Body of pancreas (tissue), 4 donors: ENCODE data around the gene GRHL1. TPM values are rescaled to one million over a fixed set of nuclear protein-coding genes. Genes with fewer than 3 reads are reported as not detected.

Experiments
- ATAC-seq: fragments of 150-250 bp; one replicate; pipeline ENCODE4 v1.9.1; 2016
- DNase-seq, 4 donors: peaks; one replicate each; pipeline ENCODE4 v3.0.0-alpha.2; 2019
- H3K27ac ChIP-seq, 4 donors: fragments of 200-600 bp; sonication (generic); 1 replicate in 3 of 4; 2 replicates in 1 of 4; pipeline versions ENCODE4 v1.5.1 to v1.6.1; 2016 to 2019; ENCODE audit warnings: mild to moderate bottlenecking in 1 of 4, mixed read lengths in 1 of 4, moderate library complexity in 1 of 4
- H3K27me3 ChIP-seq, 2 donors: fragments of 200-600 bp; sonication (generic); one replicate each; pipeline ENCODE4 v1.6.0; 2016; ENCODE audit warnings: mild to moderate bottlenecking in 1 of 2
- H3K36me3 ChIP-seq, 2 donors: fragments of 200-600 bp; sonication (generic); replicated peaks in 1 of 2; 2 replicates each; pipeline ENCODE4 v1.5.1; 2016; ENCODE audit warnings: low read depth in 2 of 2; ENCODE audit not compliant: insufficient read depth in 1 of 2
- H3K4me1 ChIP-seq: fragments of 200-600 bp; sonication (generic); one replicate; pipeline ENCODE4 v1.6.0; 2016
- H3K4me3 ChIP-seq, 2 donors: fragments of 200-600 bp; sonication (generic); 1 replicate in 1 of 2; 2 replicates in 1 of 2; pipeline ENCODE4 v1.5.1; 2016 to 2019
- H3K9me3 ChIP-seq, 3 donors: fragments of 200-600 bp; sonication (generic); 1 replicate in 2 of 3; 2 replicates in 1 of 3; pipeline ENCODE4 v1.5.1; 2016
- POLR2A ChIP-seq, 3 donors: fragments of 450-650 bp; IDR thresholded peaks; one replicate each; pipeline ENCODE4 v1.6.1; 2016; ENCODE audit warnings: antibody characterized with exemption in 3 of 3, mild to moderate bottlenecking in 2 of 3
- WGBS, 2 donors: methylation state at CpG; one replicate each; pipeline ENCODE4 v1.1.5; 2017; 5-methylcytosine and 5-hydroxymethylcytosine counted together
- intact Hi-C: fragments of 100-400 bp; cut with DNase I; formaldehyde crosslinking; loops from one replicate; pipeline ENCODE4 v1.15.1; 2023
- total RNA-seq, 2 donors: library from RNA; depleted of rRNA; stranded (reverse); fragments of >200 nt; gene quantifications; one replicate each; pipeline ENCODE4 v1.1.0, GENCODE V29; 2016
- TF ChIP-seq, protein P1 (sequence below), 7 experiments: fragments of 450-650 bp in 4 of 7; fragments of 200-600 bp in 3 of 7; sonication (generic) in 3 of 7; IDR thresholded peaks; one replicate each; pipeline ENCODE4 v1.5.1; 2016 to 2019; ENCODE audit warnings: antibody characterized with exemption in 7 of 7

Gene GRHL1
- total RNA-seq, 2 donors from 2014 or later: 2.0 to 4.2 TPM

DNA sequence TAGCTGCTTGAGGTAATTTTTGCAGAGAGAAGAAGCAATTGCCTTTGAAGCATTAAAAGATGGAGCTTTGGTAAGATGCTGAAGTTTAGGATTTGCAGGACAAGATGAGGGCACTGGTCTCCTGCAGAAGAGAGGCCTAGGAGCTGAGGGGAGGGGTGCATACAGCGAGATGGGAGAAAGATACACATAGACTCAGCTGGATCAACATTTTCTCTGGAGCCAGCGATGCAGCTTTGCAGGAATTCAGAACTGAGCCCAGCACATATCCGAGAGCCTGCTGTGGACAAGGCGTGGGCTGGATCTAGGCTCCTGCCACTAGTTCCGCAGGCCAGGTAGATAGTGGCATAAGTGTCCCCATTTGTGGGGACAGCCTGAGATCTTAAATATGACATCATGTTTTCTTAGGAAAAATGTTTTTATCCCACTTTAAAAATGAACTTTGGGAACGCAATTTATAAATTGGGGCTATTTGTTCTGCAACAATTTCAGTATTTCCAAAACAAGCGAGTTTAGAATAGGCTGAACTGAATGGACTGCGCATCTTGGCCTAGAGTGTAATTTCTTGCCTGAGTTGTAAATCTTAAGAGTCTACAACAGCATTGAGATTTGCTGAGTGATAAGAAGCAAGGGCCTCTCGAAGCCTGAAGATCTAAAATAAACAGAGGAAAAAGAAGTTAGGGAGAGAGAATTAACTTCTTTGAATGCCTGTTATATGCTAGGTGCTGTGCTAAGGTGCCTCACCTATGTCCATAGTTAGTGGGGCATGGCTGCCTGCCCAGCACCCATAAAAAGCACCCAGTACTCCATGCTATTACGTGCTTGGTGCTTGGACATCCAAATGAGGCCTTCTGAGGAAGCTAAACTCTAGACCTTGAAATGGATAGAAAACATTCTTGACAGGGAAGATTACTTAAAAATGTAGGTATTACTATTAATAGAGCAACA, 17.3 kb downstream of the GRHL1 start:
- Histone ChIP-seq H3K27ac (no peak overlapping the region), H3K4me3 (no peak overlapping the region), H3K27me3 (no peaks in the 10 kb centered on the region), H3K36me3 (no peaks in the 10 kb centered on the region), H3K4me1 (peaks cover 9% of the 10 kb centered on the region), H3K9me3 (no peaks in the 10 kb centered on the region)
- no peak for DNase-seq
- TF ChIP-seq, protein P1, sequence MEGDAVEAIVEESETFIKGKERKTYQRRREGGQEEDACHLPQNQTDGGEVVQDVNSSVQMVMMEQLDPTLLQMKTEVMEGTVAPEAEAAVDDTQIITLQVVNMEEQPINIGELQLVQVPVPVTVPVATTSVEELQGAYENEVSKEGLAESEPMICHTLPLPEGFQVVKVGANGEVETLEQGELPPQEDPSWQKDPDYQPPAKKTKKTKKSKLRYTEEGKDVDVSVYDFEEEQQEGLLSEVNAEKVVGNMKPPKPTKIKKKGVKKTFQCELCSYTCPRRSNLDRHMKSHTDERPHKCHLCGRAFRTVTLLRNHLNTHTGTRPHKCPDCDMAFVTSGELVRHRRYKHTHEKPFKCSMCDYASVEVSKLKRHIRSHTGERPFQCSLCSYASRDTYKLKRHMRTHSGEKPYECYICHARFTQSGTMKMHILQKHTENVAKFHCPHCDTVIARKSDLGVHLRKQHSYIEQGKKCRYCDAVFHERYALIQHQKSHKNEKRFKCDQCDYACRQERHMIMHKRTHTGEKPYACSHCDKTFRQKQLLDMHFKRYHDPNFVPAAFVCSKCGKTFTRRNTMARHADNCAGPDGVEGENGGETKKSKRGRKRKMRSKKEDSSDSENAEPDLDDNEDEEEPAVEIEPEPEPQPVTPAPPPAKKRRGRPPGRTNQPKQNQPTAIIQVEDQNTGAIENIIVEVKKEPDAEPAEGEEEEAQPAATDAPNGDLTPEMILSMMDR (IDR thresholded peaks at IDR 0.05): no peak
- no peak for TF ChIP-seq POLR2A (IDR thresholded peaks at IDR 0.05)
- no peak for ATAC-seq
- intact Hi-C loops: no loop called here
- WGBS, 2 donors: 93% methylated on average over 10 of the region's 10 CpGs

DNA sequence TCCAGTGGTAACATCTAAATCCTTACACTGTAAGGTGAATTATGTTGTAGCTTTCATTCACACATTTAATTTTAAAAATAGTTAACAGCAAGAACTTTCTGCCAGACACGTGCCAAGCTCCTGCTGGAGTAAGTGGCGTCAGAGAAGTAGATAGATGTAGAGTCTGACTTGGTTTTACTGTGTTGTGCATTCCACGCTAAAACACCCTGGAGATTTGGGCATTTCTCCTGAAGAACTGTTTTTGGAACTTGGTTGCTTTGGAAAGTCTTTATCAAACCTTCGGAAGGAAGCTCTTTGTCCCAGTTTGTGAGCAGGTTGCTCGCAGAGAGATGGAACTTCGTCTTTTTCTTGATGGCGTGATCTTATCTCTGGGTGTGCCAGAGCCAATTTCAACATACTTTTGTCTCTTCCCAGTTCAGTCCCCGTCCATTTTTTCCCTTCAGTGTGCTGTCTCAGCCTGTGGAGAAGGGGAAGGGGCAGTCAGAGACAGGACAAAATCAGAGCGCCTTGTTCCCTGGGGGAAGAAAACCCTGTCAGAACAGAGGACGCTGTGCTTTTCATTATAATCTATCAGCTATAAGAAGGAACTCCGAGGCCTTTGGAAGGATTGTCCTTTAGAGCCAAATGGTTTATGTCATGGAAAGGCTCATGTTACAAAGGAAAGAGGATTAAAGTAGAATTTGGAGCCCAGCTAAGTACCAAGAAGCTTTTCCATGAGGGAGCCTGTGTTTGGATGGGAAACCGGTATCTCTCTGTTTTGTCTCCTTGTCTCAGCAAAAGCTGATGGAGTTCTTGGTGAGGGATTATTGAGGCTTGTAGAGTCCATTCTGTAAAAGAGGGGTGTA, 18.9 kb downstream of the GRHL1 start:
- ATAC-seq: no peak
- Histone ChIP-seq H3K27ac (no peak overlapping the region), H3K4me1 (peaks cover 16% of the 10 kb centered on the region), H3K9me3 (no peaks in the 10 kb centered on the region), H3K36me3 (no peaks in the 10 kb centered on the region), H3K27me3 (no peaks in the 10 kb centered on the region), H3K4me3 (no peak overlapping the region)
- WGBS, 2 donors: 79 to 90% methylated on average over 12 of the region's 12 CpGs
- DNase-seq: no peak
- intact Hi-C loops: no loop called here
- no peak for TF ChIP-seq POLR2A (IDR thresholded peaks at IDR 0.05)
- TF ChIP-seq, protein P1 (IDR thresholded peaks at IDR 0.05): no peak

DNA sequence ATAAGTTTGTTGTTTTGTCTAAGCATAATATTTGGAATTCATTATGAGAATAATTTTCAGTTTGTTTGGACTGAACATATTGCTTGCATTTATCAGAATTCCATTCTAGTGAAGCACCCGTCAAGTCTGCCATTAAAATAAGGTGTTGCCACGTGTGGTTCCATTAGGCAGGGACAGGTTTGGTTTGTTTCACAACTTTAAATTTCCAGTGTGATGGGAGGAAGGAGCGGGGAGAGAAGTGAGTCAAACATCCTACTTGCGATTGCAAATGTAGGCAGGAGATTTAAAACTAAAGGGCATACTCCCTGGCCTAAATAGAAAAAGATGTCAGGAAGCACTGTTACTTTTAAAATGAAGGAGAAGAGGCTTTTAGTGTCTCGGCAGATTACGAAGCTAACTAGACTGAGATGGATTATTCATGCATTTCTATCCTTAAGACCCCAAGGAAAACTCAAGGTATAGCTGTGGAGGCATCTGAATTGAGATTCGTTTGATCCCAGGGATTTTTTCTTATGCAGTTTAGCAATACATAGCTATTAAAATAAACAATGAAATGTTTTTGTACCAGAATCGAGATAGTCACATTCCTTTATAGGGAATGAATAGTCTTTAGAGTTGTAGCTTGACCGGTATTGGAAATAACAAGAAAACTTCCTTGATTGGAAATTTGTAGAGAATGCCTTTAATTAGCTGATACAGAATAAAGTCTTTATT, 19.8 kb downstream of the GRHL1 start:
- ATAC-seq: no peak
- no peaks in the 10 kb centered on the region for H3K36me3 ChIP-seq
- H3K4me1 ChIP-seq: peaks cover 24% of the 10 kb centered on the region
- DNase-seq: no peak
- intact Hi-C loops: no loop called here
- WGBS, 2 donors: 82 to 85% methylated on average over 9 of the region's 9 CpGs
- no peak overlapping the region for H3K4me3 ChIP-seq
- TF ChIP-seq, protein P1 (IDR thresholded peaks at IDR 0.05): no peak
- no peak for TF ChIP-seq POLR2A (IDR thresholded peaks at IDR 0.05)
- H3K27me3 ChIP-seq: no peaks in the 10 kb centered on the region
- no peak overlapping the region for H3K27ac ChIP-seq
- no peaks in the 10 kb centered on the region for H3K9me3 ChIP-seq

DNA sequence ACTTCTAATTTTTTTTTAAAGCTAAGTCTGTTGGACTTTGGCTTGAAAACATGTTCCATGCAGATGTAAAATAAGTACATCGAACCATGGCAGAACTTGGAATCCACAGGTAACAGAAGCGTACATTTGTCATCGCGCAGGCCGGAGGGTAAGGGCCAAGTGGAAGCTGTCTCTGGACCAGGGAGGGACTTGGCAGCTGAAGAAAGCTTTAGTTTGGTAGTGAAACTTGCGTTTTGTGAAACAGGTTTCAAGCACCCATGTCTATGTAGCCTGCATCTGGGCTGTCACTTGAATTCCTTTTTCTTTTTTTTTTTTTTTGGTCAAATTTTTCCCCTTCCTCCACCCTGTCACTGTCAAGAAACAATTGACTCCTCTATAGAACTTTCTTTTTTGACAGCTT, 20.4 kb downstream of the GRHL1 start:
- H3K36me3 ChIP-seq: no peaks in the 10 kb centered on the region
- H3K27ac ChIP-seq: no peak overlapping the region
- DNase-seq (no peak), ATAC-seq (no peak)
- no peak overlapping the region for H3K4me3 ChIP-seq
- no peaks in the 10 kb centered on the region for H3K27me3 ChIP-seq
- TF ChIP-seq, protein P1 (IDR thresholded peaks at IDR 0.05): no peak
- no peak for TF ChIP-seq POLR2A (IDR thresholded peaks at IDR 0.05)
- peaks cover 27% of the 10 kb centered on the region for H3K4me1 ChIP-seq
- WGBS, 2 donors: 91 to 95% methylated on average over 6 of the region's 6 CpGs
- intact Hi-C loops: no loop called here
- no peaks in the 10 kb centered on the region for H3K9me3 ChIP-seq
